HS-27A (cell line): ENCODE measurements around the gene ABLIM2.

Source experiments
- DNase-seq: peaks from one replicate; pipeline ENCODE4 v3.0.0-alpha.2; 2012; ENCODE audit warnings: low read depth, missing footprints

Gene ABLIM2

DNA sequence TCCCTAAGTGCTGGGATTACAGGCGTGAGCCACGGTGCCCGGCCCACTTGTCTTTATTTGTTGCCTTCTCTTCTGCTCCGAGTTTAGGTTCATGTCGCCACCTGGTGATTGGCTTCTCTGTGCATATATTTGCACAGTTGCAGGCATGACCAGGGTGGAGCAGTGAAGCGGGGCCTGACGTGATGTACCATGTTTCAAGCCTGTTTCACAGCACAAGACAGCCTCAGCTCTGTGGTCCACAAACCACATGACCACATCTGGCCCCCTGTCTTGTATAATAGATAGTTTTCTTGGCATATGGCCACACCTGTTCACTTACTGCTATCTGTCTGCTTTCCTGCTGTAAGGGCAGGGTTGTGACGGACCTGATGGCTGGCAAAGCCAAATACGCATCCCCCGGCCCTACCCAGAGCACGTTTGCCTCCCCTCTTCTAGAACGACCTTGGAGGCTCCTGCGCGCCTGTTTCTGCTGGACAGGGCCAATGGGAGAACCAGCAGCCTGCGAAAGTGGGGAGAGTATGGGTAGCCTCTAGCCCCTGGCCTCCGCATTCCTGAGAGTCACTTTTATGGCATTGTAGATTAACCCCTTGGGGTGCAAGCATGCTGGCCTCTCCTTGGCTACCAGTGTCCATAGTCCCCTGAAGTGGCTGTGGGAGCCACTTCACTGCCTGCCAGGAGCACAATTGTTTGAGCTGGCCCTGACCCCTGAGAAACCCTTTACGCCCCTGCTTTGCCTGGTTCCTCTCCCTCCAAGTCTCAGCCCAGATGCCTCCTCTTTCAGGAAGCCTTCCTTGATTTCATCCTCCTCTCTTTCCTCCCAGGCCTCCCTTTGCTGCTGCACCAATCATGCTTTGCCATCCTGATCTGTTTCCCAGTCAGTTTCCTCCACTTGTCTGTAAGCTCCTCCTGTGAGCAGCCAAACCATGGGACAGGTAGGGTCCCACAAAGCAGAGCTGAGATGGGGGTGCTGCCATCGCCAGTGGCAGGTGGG, 34.4 kb upstream of the ABLIM2 start:
- no peak for DNase-seq

GRCh38 chr4:8191136-8191747, 32.6 kb upstream of the ABLIM2 start:
- peak; percentile 42 for DNase-seq

DNA sequence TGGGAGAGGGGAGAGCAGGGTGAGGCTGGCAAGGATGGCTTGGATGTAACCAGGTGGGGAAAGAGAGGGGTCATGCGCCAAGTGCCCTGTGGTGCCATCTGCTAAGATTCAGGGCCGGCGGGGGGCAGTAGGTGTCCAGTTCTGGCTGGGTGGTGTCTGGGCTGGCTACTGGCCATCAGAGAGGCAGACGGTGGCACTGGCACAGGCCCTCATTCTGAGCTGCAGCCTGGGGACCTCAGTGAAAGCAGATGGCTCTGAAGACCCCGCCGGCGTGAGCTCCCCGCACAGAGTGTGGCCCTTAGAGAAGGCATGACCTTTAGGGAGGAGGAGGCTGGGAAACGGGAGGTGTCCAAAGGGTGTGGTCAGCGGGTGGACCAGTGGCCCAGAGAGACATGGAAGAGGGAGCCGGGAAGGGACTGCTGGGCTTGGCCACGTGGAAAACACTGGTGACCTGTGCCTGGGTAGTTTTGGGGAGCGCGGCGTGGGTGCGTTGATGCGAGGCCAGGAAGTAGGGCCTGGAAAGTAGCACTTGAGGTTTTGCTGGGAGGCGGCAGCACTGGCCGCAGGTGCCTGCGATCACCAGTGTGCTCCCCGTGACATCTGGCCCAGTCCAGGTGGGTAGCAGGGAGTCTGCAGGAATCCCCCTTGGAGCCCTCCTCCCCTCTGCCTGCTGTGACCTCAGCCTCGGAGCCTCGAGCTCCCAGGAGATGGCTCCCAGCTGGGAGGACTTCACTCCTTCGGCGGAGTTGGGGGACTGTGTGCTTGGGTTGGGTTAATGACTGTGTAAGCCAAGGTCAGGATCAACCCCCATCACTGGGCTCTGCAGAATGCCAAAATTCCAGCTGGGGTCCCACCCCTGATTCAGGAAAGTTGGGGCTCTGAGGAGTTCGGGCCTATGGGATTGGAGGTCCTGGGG, 31.2 kb upstream of the ABLIM2 start:
- DNase-seq: no peak

GRCh38 chr4:8188743-8189550, 30.3 kb upstream of the ABLIM2 start:
- no peak for DNase-seq

DNA sequence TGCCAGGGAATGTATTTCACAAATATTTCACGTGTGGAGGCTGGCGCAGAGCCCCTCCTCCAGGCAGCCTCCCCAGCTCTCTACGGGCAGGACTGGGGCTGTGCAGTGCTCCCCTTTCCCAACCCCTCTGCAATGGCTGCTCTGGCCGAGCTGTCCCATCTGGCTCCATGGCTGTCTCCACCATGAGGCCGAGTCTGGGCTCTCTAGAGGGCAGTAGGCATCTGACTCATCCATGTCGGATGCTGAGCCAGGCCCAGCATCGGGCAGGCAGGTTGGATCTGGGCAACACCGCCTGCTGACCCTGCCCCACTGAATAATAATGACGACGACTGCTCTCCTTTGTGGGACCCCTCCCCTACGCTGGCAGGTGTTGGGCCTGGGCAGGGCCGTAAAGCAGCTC, 29.5 kb upstream of the ABLIM2 start:
- DNase-seq: no peak

DNA sequence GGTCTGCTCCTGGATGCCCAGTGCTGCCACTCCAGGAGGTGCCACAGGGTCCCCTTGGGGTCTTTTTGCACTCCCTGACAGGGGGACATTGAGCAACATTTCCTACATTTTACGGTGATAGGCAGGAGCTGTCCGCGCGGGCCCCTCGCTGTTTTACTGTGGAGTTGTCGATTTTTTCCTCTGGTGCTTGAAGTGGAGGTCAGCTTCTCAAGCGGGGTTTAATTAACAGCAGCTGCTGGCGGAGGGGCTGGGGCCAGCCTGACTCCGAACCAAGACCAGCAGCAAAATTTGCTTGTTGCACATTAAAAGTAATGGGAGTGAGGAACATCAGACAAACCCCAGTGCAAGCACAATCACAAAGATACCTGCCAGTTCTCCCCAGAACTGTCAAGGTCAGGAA, 27.3 kb upstream of the ABLIM2 start:
- DNase-seq: no peak

DNA sequence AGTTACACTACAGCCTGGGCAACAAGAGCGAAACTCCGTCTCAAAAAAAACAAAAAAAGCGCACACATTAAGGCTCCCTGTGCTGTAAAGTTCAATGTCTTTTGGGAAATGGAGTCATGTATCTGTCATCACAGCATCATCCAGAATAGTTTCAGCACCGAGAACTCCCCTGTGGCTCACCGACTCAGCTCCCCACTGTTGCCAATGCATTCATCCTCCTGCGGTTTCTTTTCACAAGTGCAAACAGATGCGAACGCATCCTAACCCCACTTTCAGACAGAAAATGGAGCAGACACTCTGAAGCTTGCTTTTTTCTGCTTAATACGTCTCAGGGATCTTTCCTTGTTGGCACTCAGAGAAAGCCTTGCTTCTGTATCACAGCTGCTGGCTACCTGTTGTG, 26.7 kb upstream of the ABLIM2 start:
- no peak for DNase-seq

DNA sequence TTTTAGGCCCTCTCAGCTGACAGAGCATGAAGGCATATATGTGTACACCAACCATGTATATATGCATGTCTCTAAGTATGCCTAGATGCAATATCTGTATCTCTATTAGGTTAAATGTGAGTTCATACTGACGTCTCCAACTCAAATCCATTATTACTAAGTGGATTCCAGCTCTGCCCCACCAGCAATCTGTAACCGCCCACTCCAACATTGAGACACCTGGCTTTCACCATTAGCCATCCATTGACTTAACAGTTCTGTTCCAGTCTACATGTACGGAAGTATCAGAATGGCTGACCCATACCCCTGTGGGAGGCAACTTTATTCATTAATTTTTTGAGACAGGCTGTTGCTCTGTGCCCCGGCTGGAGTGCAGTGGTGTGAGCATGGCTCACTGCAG, 25.4 kb upstream of the ABLIM2 start:
- DNase-seq: no peak

DNA sequence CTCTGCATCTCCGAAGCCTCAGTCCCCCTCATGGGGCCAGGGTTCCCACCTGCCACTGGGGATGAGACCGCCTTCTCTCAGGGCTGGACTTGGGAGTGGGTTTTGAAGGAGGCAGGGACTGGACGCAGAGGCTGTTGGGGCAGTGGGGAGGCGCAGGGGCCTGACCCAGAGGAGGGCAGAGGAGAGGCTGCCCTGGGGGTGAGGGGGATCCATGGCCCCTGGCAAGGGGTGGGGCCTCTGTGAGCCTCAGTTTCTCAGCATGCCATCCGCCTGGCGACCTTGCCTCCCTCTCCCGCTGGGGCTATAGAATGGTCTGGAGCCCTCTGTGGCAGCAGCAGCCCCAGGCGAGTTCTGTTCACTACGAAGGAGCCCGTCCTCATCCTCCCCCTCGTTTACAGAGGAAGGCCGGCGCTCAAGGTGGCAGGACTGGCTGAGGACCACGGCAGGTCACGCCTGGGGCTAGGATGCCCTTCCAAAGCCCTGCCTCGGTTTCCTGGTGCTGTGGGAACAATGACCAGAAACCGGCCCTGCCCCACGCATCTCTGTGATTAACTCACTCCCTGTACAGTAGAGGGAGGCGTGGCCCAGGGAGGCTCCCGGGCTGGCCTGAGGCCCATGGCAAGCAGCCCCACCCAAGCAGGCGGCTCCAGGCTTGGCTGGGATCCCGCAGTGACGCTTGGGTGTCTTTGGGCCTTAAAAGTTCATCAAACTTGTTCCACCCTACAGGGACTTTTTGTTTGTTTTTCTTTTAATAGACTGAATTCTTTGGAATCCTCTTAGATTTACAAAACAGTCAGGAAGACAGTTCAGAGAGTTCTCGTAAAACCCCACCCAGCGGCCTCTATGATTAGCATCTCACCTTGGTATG, 24.5 kb upstream of the ABLIM2 start:
- peak; percentile 42 for DNase-seq

GRCh38 chr4:8182294-8182693, 23.7 kb upstream of the ABLIM2 start:
- no peak for DNase-seq

DNA sequence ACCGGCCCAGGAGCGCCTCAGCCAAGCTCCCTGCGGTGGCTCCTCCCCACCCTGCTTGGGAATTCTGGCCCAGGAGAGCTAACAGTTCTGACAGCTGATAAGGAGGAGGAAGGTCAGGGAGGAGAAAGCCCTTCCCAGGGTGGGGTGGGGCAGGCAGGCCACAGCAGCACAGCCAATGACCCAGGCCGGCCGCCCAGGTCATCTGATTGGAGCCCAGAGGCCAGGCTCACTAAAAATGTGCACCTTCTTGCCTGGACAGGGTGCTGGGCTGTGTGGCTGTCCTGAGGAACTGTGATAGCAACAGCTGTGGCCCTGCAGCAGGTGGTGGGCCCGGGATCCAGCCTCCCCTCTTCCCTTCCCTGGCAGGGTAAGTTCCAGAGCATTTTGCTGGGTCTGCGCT, 23.2 kb upstream of the ABLIM2 start:
- DNase-seq: no peak

GRCh38 chr4:8181119-8181518, 22.5 kb upstream of the ABLIM2 start:
- DNase-seq: no peak

DNA sequence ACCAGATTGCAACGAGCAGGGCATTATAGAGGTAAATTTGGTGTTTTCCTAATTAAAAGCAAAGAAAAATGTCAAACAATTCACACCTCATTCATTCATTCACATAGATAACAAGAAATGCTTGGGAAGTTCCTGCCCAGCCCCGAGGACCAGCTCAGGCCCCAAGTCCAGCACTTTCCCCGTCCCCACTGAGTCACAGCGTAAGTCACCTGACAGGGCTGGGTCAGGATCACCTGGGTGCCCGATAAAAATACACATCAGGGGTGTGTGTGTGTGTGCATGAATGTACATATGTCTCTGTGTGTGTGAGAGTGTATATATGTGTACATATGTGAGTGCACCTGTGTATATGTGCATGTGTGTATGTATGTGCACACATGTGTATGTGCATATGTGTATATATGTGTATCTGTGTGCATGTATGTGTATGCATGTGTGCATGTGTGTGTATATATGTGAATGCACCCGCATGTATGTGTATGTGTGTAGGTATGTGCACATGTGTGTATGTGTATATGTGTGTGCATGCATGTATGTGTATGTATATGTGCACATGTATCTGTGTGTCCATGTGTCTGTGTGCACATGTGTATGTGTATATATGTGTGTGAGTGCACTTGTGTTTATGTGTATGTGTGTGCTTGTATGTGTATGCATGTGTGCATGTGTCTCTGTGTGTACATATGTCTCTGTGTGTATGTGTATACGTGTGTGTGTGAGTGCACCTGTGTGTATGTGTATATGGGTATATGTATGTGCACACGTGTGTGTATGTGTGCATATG, 21.9 kb upstream of the ABLIM2 start:
- no peak for DNase-seq

GRCh38 chr4:8179771-8180170, 21.2 kb upstream of the ABLIM2 start:
- no peak for DNase-seq

- DNase-seq: no peak
Observed at GRCh38 chr4:8179074-8179473, 20.5 kb upstream of the ABLIM2 start.

- no peak for DNase-seq
Observed at GRCh38 chr4:8177956-8178355, 19.3 kb upstream of the ABLIM2 start.

DNA sequence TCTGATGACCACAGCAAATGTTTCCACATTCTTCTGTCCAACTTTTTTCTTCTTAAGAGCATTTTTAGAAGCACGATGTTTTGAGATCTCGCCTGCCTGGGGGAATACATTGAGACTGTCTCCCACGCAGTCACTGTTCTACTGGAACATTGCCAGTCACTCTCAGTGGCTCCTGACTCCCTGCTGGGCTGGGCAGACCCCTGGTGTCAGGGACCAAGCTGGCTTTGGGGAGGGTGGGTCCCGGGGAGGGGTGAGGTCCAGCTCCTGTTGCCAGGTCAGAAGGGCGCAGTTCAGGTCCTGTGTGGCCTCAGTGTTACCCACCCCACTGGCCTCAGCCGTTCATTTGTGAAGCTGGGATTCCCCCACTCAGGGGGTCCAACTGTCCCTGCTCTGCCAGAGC, 18.9 kb upstream of the ABLIM2 start:
- DNase-seq: no peak

- DNase-seq: no peak
Observed at GRCh38 chr4:8176547-8177399, 18.2 kb upstream of the ABLIM2 start.

DNA sequence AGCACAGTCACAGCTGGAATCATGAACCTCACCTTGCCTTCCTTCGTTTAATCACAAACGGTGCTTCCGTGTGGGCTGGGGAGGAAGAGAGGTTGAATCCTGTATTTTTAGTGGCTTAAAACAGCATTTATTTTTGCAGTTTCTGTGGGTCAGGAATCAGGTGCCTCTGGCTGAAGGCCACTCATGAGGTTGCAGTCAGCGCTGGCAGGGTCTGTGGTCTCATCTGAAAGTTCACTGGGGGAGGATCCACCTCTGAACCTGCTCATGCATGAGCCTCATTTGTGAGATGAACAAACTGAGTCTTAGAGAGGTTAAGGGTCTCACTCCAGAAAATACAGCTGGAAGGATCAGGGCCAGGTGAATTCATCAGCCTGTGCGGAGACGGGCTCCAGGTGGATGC, 17.1 kb upstream of the ABLIM2 start:
- DNase-seq: no peak
